ENCODE results near the gene GRAMD1B.
A peak's percentile ranks its signal among the peaks of the same experiment; 100 is the strongest.
"Not testable (repeated sequence)": the region's sequence is repeated elsewhere in the genome, so short reads cannot be mapped to it uniquely, and the experiment has no call there.

GRAMD1B gene

GRCh38 chr11:123448823-123449222, 18.8 kb downstream of the GRAMD1B start:
- no peak for DNase-seq

GRCh38 chr11:123449436-123449835, 19.4 kb downstream of the GRAMD1B start:
- DNase-seq: no peak

GRCh38 chr11:123450623-123451022, 20.6 kb downstream of the GRAMD1B start:
- DNase-seq: no peak

- no peak for DNase-seq
Observed at GRCh38 chr11:123451183-123451781, 21.2 kb downstream of the GRAMD1B start.

GRCh38 chr11:123452794-123453193, 22.7 kb downstream of the GRAMD1B start:
- DNase-seq: no peak

- peak; percentile 96 for DNase-seq
Observed at GRCh38 chr11:123454060-123454651, 24.1 kb downstream of the GRAMD1B start.

GRCh38 chr11:123454796-123455195, 24.7 kb downstream of the GRAMD1B start:
- no peak for DNase-seq

- not testable (repeated sequence) for DNase-seq
Observed at GRCh38 chr11:123456448-123456847, 26.4 kb downstream of the GRAMD1B start.

GRCh38 chr11:123457187-123457770, 27.2 kb downstream of the GRAMD1B start:
- no peak for DNase-seq

GRCh38 chr11:123458501-123458900, 28.4 kb downstream of the GRAMD1B start:
- DNase-seq: no peak

- DNase-seq: no peak
Observed at GRCh38 chr11:123460012-123460700, 30.1 kb downstream of the GRAMD1B start.

- DNase-seq: no peak
Observed at GRCh38 chr11:123461164-123461563, 31.1 kb downstream of the GRAMD1B start.

- not testable (repeated sequence) for DNase-seq
Observed at GRCh38 chr11:123465667-123466066, 35.6 kb downstream of the GRAMD1B start.

- DNase-seq: not testable (repeated sequence)
Observed at GRCh38 chr11:123466172-123466571, 36.1 kb downstream of the GRAMD1B start.

- peak; percentile 62 for DNase-seq
Observed at GRCh38 chr11:123469089-123469488, 39.0 kb downstream of the GRAMD1B start.

- DNase-seq: no peak
Observed at GRCh38 chr11:123469586-123469985, 39.5 kb downstream of the GRAMD1B start.

- DNase-seq: no peak
Observed at GRCh38 chr11:123470842-123471241, 40.8 kb downstream of the GRAMD1B start.

GRCh38 chr11:123472236-123472935, 42.3 kb downstream of the GRAMD1B start:
- no peak for DNase-seq

GRCh38 chr11:123473941-123474677, 44.0 kb downstream of the GRAMD1B start:
- no peak for DNase-seq

- no peak for DNase-seq
Observed at GRCh38 chr11:123474994-123475393, 44.9 kb downstream of the GRAMD1B start.

GRCh38 chr11:123475469-123475868, 45.4 kb downstream of the GRAMD1B start:
- no peak for DNase-seq

GRCh38 chr11:123477205-123477907, 47.3 kb downstream of the GRAMD1B start:
- no peak for DNase-seq

Data from islet precursor cell (in vitro differentiated cells).